Brain microvascular endothelial cell (primary cell): ENCODE data around the gene ENTREP3.

Experiments
- DNase-seq: peaks from one replicate; pipeline ENCODE4 v3.0.0-alpha.2; 2020
- H3K27ac ChIP-seq: fragments of 250-450 bp; sonication (Bioruptor Pico); 2 replicates; pipeline ENCODE4 v1.5.1; 2020; ENCODE audit warnings: mild to moderate bottlenecking, moderate library complexity
- H3K27me3 ChIP-seq: fragments of 250-450 bp; sonication (Bioruptor Pico); replicated peaks from 2 replicates; pipeline ENCODE4 v1.5.1; 2020; ENCODE audit warnings: mild to moderate bottlenecking
- H3K36me3 ChIP-seq: fragments of 250-450 bp; sonication (Bioruptor Pico); replicated peaks from 2 replicates; pipeline ENCODE4 v1.5.1; 2020; ENCODE audit warnings: mild to moderate bottlenecking
- H3K4me3 ChIP-seq: 2 replicates; pipeline ENCODE4 v1.5.1; 2011; ENCODE audit warnings: low read depth, mild to moderate bottlenecking, control low read depth, low read length, moderate library complexity
- CTCF ChIP-seq: IDR thresholded peaks from 2 replicates; pipeline ENCODE4 v1.5.1; 2011; ENCODE audit warnings: low read depth, mild to moderate bottlenecking, moderate library complexity, low read length, control low read depth, inconsistent platforms; ENCODE audit errors: missing control alignments
- in situ Hi-C: cut with HindIII; loops from 2 replicates; pipeline ENCODE4 v1.10.0; 2017; ENCODE audit warnings: low sequenced_read_pairs, low pct_ligation_motif_present

ENTREP3 gene

GRCh38 chr1:155297384-155297783 lies 42.1 kb upstream of the ENTREP3 start:
- in situ Hi-C loops: no loop called here
- TF ChIP-seq CTCF: no peak
- Histone ChIP-seq H3K36me3 (no peaks in the 10 kb centered on the region), H3K27ac (no peak overlapping the region), H3K27me3 (peaks cover 31% of the 10 kb centered on the region), H3K4me3 (no peak overlapping the region)
- DNase-seq: no peak

DNA sequence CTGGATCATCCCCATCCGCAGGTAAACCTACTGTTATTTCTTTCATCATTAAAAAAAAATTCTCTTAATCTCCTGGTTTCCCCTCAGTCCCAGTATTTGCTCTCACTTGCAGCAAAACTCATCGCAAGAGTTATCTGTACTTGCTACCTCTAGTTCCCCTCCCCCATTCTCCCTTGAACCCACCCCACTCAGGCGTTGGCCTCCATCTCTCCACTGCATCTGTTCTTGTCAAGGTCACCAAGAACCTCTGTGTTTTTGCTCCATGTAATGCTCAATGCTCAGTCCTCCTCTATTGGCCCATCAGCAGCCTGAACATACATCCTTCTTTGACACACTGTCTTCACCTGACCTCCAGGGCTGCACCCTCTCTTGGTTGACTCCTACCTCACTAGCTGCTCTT lies 41.4 kb upstream of the ENTREP3 start:
- Histone ChIP-seq H3K36me3 (no peaks in the 10 kb centered on the region), H3K27me3 (peaks cover 31% of the 10 kb centered on the region), H3K27ac (no peak overlapping the region), H3K4me3 (no peak overlapping the region)
- no peak for TF ChIP-seq CTCF
- in situ Hi-C loops: no loop called here
- DNase-seq: no peak

GRCh38 chr1:155295942-155296267 lies 40.6 kb upstream of the ENTREP3 start:
- Histone ChIP-seq H3K4me3 (no peak overlapping the region), H3K36me3 (no peaks in the 10 kb centered on the region), H3K27ac (no peak overlapping the region), H3K27me3 (peaks cover 31% of the 10 kb centered on the region)
- TF ChIP-seq CTCF: no peak
- DNase-seq: no peak
- in situ Hi-C loops: no loop called here

GRCh38 chr1:155295183-155295941 lies 40.1 kb upstream of the ENTREP3 start:
- DNase-seq: no peak
- Histone ChIP-seq H3K36me3 (no peaks in the 10 kb centered on the region), H3K27ac (no peak overlapping the region), H3K4me3 (no peak overlapping the region), H3K27me3 (peaks cover 31% of the 10 kb centered on the region)
- no peak for TF ChIP-seq CTCF
- in situ Hi-C loops: no loop called here

- Histone ChIP-seq H3K27ac (no peak overlapping the region), H3K27me3 (peaks cover 31% of the 10 kb centered on the region), H3K4me3 (no peak overlapping the region), H3K36me3 (no peaks in the 10 kb centered on the region)
- TF ChIP-seq CTCF: no peak
- DNase-seq: no peak
- in situ Hi-C loops: no loop called here
Observed at GRCh38 chr1:155294520-155295182, 39.4 kb upstream of the ENTREP3 start.
